ENCODE data around the gene NOTUM.

GRCh38 chr17:81998691-81999438 lies 37.9 kb upstream of the NOTUM start:
- TF ChIP-seq, protein P1, sequence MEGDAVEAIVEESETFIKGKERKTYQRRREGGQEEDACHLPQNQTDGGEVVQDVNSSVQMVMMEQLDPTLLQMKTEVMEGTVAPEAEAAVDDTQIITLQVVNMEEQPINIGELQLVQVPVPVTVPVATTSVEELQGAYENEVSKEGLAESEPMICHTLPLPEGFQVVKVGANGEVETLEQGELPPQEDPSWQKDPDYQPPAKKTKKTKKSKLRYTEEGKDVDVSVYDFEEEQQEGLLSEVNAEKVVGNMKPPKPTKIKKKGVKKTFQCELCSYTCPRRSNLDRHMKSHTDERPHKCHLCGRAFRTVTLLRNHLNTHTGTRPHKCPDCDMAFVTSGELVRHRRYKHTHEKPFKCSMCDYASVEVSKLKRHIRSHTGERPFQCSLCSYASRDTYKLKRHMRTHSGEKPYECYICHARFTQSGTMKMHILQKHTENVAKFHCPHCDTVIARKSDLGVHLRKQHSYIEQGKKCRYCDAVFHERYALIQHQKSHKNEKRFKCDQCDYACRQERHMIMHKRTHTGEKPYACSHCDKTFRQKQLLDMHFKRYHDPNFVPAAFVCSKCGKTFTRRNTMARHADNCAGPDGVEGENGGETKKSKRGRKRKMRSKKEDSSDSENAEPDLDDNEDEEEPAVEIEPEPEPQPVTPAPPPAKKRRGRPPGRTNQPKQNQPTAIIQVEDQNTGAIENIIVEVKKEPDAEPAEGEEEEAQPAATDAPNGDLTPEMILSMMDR (IDR thresholded peaks at IDR 0.05; ENCODE audit: low read depth, low read length, missing input control) = no peak
- TF ChIP-seq RAD21 (IDR thresholded peaks at IDR 0.05) (no peak), HNF4G (IDR thresholded peaks at IDR 0.05) (no peak), GABPA (IDR thresholded peaks at IDR 0.05 in 1 of 2, conservative IDR thresholded peaks at IDR 0.05 in 1 of 2) (no peak), YY1 (IDR thresholded peaks at IDR 0.05) (no peak), TAF1 (conservative IDR thresholded peaks at IDR 0.05) (no peak), JUND (IDR thresholded peaks at IDR 0.05) (no peak), SP1 (IDR thresholded peaks at IDR 0.05) (no peak), FOXA2 (IDR thresholded peaks at IDR 0.05) (no peak), EGR1 (IDR thresholded peaks at IDR 0.05; ENCODE audit: low read depth in 2 of 2) (no peak), FOXA1 (IDR thresholded peaks at IDR 0.05) (no peak)
- TF ChIP-seq, protein P2, sequence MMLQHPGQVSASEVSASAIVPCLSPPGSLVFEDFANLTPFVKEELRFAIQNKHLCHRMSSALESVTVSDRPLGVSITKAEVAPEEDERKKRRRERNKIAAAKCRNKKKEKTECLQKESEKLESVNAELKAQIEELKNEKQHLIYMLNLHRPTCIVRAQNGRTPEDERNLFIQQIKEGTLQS (IDR thresholded peaks at IDR 0.05) = no peak
- TF ChIP-seq, protein P3, sequence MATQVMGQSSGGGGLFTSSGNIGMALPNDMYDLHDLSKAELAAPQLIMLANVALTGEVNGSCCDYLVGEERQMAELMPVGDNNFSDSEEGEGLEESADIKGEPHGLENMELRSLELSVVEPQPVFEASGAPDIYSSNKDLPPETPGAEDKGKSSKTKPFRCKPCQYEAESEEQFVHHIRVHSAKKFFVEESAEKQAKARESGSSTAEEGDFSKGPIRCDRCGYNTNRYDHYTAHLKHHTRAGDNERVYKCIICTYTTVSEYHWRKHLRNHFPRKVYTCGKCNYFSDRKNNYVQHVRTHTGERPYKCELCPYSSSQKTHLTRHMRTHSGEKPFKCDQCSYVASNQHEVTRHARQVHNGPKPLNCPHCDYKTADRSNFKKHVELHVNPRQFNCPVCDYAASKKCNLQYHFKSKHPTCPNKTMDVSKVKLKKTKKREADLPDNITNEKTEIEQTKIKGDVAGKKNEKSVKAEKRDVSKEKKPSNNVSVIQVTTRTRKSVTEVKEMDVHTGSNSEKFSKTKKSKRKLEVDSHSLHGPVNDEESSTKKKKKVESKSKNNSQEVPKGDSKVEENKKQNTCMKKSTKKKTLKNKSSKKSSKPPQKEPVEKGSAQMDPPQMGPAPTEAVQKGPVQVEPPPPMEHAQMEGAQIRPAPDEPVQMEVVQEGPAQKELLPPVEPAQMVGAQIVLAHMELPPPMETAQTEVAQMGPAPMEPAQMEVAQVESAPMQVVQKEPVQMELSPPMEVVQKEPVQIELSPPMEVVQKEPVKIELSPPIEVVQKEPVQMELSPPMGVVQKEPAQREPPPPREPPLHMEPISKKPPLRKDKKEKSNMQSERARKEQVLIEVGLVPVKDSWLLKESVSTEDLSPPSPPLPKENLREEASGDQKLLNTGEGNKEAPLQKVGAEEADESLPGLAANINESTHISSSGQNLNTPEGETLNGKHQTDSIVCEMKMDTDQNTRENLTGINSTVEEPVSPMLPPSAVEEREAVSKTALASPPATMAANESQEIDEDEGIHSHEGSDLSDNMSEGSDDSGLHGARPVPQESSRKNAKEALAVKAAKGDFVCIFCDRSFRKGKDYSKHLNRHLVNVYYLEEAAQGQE (IDR thresholded peaks at IDR 0.05) = no peak
- TF ChIP-seq, protein P4, sequence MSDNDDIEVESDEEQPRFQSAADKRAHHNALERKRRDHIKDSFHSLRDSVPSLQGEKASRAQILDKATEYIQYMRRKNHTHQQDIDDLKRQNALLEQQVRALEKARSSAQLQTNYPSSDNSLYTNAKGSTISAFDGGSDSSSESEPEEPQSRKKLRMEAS (IDR thresholded peaks at IDR 0.05) = no peak

Measured in liver (tissue), 3 donors.